HG02870 (cell line): Measurements from ENCODE around the gene STXBP6.

Experiments used
- ATAC-seq: cut with Tn5 transposase; IDR thresholded peaks from one replicate; pipeline ENCODE4 v1.9.1; 2021; ENCODE audit warnings: mild to moderate bottlenecking, moderate library complexity; ENCODE audit not compliant: unreplicated experiment

STXBP6 gene

DNA sequence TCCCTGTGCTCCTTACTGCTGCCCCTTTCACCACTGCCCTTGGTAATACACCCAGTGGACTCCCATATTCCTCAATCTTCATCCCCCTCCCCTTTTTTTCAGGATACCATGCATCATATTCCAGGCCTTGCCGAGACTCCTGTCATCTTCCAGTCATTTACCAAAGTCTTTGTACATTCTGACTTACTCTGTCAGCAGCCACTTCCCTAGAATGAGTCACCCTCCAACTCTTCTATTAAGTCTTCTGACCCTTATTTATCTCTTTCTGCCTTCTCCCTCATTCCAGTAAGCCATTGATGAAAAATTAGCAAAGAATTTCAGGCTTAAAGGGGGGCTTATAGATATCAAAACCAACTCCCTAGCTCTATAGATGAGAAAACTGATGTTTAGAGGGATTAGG is 128.0 kb downstream of the STXBP6 start:
- no peak for ATAC-seq

DNA sequence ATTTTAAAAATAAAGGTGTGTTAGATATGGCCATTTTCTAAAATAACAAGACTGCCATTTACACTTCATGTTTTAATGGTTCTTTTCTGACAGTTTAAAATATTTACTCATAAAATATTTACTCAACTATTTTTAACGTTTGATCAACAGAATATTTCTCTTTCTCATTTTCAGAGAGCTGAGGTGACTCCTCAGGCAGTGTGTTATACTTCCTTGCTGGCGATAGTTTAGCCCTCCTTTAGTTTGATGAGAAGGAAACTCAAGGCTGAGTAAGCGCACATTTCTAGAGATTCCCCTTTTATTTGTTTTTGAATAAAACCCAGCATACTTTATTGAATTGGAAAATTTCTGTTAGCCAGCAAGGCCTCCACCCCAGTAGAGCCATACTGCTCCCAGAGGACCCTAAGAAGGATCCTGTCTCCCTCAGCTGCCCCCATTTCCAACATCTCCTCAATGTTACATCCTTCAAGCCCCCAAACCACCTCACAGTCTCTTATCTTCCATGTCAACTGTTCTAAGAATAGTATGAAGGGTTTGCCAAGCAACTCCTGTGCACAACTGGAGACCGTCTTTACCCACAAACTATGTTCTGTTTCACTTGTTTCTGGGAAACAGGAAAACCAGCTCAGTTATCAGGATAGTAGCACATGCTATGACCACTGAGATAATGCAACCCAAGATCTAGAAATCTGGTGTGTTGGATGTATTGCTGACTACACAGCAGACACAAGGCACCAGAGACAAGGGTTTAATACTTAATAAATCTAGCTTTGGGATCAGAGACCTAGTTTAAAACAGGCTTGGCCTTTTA is 129.5 kb downstream of the STXBP6 start:
- no peak for ATAC-seq

GRCh38 chr14:24918822-24919221 is 131.1 kb downstream of the STXBP6 start:
- ATAC-seq, result no peak

DNA sequence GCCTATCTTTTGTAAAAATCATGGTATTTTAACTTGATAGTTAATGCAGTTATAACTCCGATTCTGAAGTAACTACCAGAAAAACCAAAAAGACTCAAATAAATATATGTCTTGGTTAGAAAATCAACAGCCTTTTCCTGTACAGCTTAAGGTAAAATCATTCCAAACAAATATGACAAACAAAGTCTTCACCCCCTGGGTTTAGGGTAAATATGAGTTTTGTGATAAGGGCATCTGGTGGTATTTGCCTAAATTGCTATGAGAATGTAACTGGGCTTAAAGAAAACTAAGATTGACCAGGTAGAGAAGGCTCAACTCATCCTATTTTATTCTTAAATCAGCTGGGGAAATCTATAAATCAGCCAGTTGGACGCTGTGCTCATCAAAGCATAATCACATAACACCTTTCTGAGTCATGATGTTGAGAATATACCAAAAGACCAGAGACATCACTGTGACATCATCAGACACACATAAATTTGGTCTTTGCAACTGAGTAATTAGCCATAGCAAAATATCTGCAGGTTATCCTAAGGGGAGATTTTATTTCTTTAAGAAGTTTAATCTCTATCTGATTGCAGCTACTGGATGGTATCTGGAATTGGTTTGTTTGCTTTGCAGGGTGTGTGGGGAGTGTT is 133.9 kb downstream of the STXBP6 start:
- ATAC-seq, result no peak

DNA sequence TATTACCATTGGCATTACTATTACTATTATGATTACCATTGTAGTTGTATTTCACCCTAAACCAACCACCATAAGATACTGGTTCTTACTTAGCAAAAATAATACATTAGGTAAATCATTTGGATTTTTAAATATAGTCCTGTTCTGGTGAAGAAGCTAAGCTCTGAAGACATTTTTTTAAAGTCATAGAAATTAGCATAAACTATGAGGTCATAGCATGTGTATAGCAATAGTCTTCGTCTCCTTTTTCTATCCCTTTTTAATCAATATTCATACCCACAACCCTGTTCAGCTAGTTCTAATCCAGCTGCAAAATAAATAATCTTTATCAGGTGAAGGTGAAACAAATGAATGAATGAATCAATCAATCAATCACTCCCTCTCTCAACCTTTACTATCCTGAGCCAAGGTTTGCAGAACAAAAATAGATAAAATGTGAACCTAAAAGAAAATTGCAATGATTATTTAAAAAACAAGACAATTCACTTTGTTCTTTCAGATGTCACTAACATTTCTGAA is 134.5 kb downstream of the STXBP6 start:
- no peak for ATAC-seq

GRCh38 chr14:24913746-24914145 is 136.2 kb downstream of the STXBP6 start:
- ATAC-seq, result no peak

- ATAC-seq, result no peak
These were observed 136.9 kb downstream of the STXBP6 start for GRCh38 chr14:24913021-24913420.

DNA sequence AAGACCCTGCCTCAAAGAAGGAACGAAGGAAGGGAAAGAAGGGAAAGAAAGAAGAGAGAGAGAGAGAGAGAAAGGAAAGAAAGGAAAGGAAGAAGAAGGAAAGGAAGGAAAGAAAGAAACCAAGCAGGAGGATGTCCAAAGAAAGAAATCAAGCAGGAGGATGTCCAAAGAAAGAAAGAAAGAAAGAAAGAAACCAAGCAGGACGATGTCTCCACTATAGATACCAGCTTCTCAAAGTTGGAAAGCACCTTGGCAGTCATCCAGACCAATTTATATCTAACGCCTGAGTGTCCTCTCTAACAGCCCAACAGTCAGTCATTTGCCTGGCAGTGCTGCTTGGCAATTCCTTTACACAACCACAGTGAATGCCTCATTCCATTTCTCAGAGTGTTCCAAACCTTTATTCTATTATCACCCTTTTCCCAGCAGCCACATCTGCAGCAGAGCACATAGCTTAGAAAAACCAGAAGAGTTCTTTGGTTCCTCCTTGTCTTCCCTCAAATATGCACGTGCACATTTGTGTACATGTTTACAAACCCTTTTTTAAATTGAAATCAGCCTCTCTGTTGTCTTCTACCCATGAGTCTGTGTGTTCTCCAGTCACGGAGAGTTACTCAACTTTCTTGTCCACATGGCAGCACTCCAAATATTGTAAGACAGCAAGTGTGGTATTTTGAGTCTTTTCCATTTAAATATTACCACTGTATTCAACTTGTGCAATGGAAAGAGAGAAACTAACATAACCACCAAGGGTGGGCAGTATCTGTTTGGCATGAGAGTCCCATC is 138.4 kb downstream of the STXBP6 start:
- no peak for ATAC-seq

- ATAC-seq, result no peak
These were observed 139.4 kb downstream of the STXBP6 start for GRCh38 chr14:24910408-24910986.

GRCh38 chr14:24909523-24910302 is 140.2 kb downstream of the STXBP6 start:
- ATAC-seq, result no peak

DNA sequence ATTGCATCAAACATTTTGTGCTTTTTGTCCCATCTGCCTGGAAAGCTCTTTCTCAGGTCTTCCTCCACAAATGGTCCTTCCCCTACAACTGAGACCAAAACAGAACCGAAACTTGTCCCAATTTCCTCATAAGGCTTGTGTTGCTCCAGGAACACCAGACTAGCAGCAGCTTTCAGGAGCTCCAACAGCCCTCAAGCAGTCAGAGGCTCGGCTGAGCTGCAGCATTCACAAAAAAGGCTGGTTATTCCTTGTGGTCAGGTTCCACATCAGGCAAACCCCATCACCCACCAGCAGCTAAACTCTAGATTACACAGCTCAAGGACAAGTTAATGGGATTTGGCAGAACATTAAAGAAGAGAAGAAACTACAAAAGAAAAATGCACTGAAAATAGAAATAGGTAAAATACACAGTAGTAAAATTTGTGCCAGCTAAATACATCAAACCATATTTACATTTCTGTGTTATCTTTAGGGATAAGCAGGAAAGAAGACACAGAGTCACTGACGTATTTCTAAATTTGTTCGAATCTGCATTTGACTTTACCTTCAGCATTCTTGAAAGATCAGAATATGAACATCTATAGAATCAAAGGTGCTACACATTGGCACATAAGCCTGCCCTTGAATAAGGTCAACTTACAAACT is 141.2 kb downstream of the STXBP6 start:
- no peak for ATAC-seq

- ATAC-seq, result no peak
These were observed 145.4 kb downstream of the STXBP6 start for GRCh38 chr14:24904533-24904932.

- ATAC-seq, result no peak
These were observed 146.6 kb downstream of the STXBP6 start for GRCh38 chr14:24903337-24903736.

- ATAC-seq, result no peak
These were observed 149.5 kb downstream of the STXBP6 start for GRCh38 chr14:24900269-24901100.

GRCh38 chr14:24897793-24898192 is 152.2 kb downstream of the STXBP6 start:
- no peak for ATAC-seq

DNA sequence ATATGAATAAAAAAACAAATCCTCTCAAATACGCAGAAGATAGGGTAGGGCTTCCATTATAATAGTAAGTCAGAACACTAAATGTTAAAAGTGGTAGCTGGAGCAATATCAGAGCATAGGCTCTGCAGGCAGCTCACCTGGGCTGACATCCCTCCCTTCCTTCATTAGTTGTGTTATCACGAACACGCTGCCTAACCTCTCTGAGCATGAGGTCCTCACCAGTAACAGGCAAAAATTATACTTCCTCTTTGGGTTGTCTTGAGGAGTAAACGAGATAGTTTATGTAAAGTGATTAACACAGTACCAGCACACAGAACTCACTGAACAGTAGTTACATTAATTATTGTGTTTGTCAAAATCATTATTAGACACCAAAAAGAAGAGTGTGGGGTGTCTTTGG is 154.3 kb downstream of the STXBP6 start:
- ATAC-seq, result no peak

DNA sequence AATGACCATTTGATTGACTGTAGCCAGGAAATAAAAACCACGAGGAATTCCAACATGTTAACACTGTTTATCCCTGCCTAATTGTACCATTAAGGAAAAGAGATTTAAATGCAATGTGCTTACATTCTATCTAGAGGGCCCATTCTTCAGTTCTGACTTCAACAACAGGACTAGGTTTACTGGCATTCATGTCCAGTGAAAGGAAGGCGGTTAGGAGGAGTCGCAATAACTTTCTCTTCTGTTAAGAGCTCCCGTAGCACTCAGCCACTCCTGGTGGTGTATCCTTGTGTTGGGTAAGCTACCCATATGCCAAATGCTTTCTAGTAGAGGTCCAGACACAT is 154.7 kb downstream of the STXBP6 start:
- ATAC-seq, result no peak

DNA sequence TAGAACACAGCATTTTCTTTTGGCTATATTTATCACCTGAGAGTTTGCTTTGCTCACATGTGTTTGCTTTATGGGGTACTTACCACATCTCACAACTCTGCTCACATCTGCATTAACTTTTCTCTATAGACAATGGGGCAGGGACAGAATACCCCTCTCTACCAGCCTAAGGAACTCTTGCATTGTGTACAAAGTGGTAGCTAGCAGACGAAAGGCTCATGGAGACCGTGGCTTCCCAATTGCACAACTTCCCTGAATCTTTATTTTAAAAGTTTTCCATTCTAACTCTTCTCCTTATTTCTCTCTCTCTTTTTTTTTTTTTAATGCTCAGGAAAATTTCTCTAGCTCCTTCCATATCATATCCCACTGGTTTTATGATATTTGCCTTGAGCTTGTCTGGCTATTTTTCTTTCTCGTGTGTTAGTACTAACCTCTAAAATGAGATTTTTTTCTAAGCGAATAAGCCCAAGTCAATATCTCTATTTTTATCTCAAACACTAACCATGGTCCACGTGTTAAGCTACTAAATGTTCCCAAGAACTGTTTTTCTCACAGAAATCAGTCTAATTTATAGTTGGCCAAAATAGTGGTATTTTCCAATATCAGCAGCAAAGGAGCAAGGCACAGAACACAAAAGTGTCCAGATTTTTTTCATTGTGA is 155.2 kb downstream of the STXBP6 start:
- ATAC-seq, result no peak
